GM19193 (cell line): ENCODE measurements around the gene FAM76B.

Source experiments
- POLR2A ChIP-seq: IDR thresholded peaks from 4 replicates; pipeline ENCODE4 v1.6.1; 2011; ENCODE audit not compliant: insufficient read depth, insufficient read length; ENCODE audit errors: extremely low read depth

Gene FAM76B

DNA sequence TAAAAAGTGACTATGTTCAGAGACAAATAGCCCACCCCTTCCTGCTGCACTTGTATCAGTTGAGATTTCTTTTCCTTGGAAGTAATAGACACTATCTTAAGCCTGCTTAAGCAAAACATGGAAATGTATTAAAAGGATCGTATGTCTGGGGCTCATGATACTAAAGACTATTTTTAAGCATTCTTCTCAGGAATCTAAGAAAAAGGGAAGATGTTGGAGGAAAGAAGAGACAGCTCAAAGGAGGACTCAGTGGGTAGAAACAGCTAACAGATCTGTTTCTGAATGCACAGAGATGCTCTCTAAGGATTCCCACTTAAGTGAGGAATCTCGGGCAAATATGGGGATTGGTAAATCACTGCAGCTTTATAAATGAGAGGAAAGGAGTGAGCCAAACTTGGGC, 62.5 kb downstream of the FAM76B start:
- no peak for TF ChIP-seq POLR2A

- TF ChIP-seq POLR2A = no peak
These were observed 64.4 kb downstream of the FAM76B start for GRCh38 chr11:95725196-95725595.

DNA sequence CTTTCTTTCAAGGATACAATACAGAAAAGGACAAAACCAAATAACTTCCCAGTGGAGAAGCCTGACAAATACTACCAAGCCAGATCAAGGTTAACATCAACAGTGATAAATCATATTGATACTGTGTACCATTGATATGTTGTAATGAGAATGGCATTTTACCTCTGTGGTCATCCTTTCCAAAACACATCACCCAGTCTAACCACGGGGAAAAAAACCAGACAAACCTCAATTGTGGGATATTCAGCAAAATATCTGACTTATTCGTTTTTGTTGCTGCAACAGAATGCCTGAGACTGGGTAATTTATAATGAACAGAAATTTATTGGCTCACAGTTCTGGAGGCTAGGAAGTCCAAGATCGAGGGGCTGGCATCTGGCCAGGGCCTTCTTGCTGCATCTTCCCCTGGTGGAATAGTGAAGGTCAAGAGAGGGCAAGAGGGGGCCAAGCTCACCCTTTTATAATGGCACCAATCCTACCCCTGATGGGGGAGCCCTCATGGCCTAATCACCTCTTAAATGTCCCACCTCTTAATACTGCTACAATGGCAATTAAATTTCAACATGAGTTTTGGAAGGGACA, 66.1 kb downstream of the FAM76B start:
- no peak for TF ChIP-seq POLR2A

DNA sequence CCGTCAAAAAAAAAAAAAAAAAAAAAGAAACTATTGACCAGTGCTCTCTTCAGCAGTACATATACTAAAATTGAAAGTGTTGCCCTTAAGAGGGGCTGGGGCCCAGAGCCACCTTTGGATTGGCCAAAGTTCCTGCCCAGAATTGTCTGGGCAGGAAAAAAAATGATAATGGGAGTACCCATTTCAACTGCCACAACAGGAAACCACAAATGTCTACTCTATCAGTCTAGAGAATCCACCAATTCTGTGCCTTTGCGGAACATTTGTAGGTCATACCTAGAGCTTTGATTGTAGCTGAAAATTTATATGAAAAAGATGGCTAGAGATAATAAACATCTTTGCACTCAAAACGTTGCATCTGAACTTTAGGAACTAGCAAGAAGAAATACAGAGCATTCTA, 69.4 kb downstream of the FAM76B start:
- no peak for TF ChIP-seq POLR2A
